Measurements from ENCODE around the gene KCNH4. TPM values are rescaled to one million over a fixed set of nuclear protein-coding genes. Genes with fewer than 3 reads are reported as not detected.

The KCNH4 gene
- total RNA-seq, 1 experiment from 2014 or later = not detected

GRCh38 chr17:42129109-42129837, 51.7 kb downstream of the KCNH4 start:
- Histone ChIP-seq H3K9me2 (ENCODE audit: insufficient read depth) (no peaks in the 10 kb centered on the region), H3K36me3 (ENCODE audit: control insufficient read depth in 1 of 2, insufficient read depth in 2 of 2, low read length in 2 of 2) (peaks cover 29 to 45% of the 10 kb centered on the region in 2 experiments; a peak in 3 of 4 replicates), H3K9ac (ENCODE audit: low read length) (no peak overlapping the region), H3K27me3 (ENCODE audit: insufficient read depth, low read length) (no peaks in the 10 kb centered on the region), H4K20me1 (ENCODE audit: insufficient read depth) (no peaks in the 10 kb centered on the region), H2AFZ (ENCODE audit: low read depth, low read length, poor library complexity, severe bottlenecking) (no peak overlapping the region), H3K4me2 (ENCODE audit: low read length) (no peak overlapping the region), H3K4me1 (ENCODE audit: control insufficient read depth in 1 of 2, insufficient read depth in 2 of 2, low read length in 2 of 2) (no peaks in the 10 kb centered on the region), H3K4me3 (replicated peaks in 1 of 2; ENCODE audit: low read depth in 1 of 2, low read length in 2 of 2) (no peak overlapping the region), H3K27ac (ENCODE audit: low read depth, low read length) (no peak overlapping the region), H3K79me2 (ENCODE audit: insufficient read depth, low read length) (peaks cover 42% of the 10 kb centered on the region), H3K9me3 (ENCODE audit: control insufficient read depth in 1 of 2, insufficient read depth in 1 of 2, low read depth in 1 of 2, low read length in 2 of 2) (no peaks in the 10 kb centered on the region)
- intact Hi-C loops (cut with micrococcal nuclease) = no loop called here
- BruUV-seq (replicated peaks) = no TSS peak
- TF ChIP-seq SRF (IDR thresholded peaks at IDR 0.05; ENCODE audit: low read depth) = no peak
- no peak for TF ChIP-seq RAD21 (IDR thresholded peaks at IDR 0.05; ENCODE audit: low read depth)
- no peak for TF ChIP-seq MAX (IDR thresholded peaks at IDR 0.05)
- no peak for TF ChIP-seq YY1 (IDR thresholded peaks at IDR 0.05; ENCODE audit: extremely low read depth, insufficient replicate concordance, low read depth, low read length)
- TF ChIP-seq FOSL1 (IDR thresholded peaks at IDR 0.05; ENCODE audit: low read depth) = no peak
- TF ChIP-seq JUND (IDR thresholded peaks at IDR 0.05) = no peak
- TF ChIP-seq EGR1 (IDR thresholded peaks at IDR 0.05; ENCODE audit: low read depth) = no peak
- no peak for TF ChIP-seq ZFX (IDR thresholded peaks at IDR 0.05)
- no peak for TF ChIP-seq SIN3A (IDR thresholded peaks at IDR 0.05; ENCODE audit: low read depth)
- TF ChIP-seq, protein P1, sequence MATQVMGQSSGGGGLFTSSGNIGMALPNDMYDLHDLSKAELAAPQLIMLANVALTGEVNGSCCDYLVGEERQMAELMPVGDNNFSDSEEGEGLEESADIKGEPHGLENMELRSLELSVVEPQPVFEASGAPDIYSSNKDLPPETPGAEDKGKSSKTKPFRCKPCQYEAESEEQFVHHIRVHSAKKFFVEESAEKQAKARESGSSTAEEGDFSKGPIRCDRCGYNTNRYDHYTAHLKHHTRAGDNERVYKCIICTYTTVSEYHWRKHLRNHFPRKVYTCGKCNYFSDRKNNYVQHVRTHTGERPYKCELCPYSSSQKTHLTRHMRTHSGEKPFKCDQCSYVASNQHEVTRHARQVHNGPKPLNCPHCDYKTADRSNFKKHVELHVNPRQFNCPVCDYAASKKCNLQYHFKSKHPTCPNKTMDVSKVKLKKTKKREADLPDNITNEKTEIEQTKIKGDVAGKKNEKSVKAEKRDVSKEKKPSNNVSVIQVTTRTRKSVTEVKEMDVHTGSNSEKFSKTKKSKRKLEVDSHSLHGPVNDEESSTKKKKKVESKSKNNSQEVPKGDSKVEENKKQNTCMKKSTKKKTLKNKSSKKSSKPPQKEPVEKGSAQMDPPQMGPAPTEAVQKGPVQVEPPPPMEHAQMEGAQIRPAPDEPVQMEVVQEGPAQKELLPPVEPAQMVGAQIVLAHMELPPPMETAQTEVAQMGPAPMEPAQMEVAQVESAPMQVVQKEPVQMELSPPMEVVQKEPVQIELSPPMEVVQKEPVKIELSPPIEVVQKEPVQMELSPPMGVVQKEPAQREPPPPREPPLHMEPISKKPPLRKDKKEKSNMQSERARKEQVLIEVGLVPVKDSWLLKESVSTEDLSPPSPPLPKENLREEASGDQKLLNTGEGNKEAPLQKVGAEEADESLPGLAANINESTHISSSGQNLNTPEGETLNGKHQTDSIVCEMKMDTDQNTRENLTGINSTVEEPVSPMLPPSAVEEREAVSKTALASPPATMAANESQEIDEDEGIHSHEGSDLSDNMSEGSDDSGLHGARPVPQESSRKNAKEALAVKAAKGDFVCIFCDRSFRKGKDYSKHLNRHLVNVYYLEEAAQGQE (IDR thresholded peaks at IDR 0.05; ENCODE audit: low read depth) = no peak
- no peak for TF ChIP-seq CTCF (IDR thresholded peaks at IDR 0.05 in 2 of 3, conservative IDR thresholded peaks at IDR 0.05 in 1 of 3; ENCODE audit: borderline replicate concordance in 1 of 3, insufficient read depth in 1 of 3, low read depth in 2 of 3, low read length in 2 of 3)
- TF ChIP-seq, protein P2, sequence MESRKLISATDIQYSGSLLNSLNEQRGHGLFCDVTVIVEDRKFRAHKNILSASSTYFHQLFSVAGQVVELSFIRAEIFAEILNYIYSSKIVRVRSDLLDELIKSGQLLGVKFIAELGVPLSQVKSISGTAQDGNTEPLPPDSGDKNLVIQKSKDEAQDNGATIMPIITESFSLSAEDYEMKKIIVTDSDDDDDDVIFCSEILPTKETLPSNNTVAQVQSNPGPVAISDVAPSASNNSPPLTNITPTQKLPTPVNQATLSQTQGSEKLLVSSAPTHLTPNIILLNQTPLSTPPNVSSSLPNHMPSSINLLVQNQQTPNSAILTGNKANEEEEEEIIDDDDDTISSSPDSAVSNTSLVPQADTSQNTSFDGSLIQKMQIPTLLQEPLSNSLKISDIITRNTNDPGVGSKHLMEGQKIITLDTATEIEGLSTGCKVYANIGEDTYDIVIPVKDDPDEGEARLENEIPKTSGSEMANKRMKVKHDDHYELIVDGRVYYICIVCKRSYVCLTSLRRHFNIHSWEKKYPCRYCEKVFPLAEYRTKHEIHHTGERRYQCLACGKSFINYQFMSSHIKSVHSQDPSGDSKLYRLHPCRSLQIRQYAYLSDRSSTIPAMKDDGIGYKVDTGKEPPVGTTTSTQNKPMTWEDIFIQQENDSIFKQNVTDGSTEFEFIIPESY (IDR thresholded peaks at IDR 0.05; ENCODE audit: extremely low read depth, insufficient replicate concordance, low read length) = no peak
- TF ChIP-seq SP1 (IDR thresholded peaks at IDR 0.05; ENCODE audit: low read depth) = no peak
- TF ChIP-seq ELF1 (IDR thresholded peaks at IDR 0.05; ENCODE audit: borderline replicate concordance, low read depth) = no peak
- no peak for TF ChIP-seq EZH2phosphoT487 (IDR thresholded peaks at IDR 0.05; ENCODE audit: borderline replicate concordance)
- TF ChIP-seq POLR2AphosphoS5 (IDR thresholded peaks at IDR 0.05; ENCODE audit: low read depth, low read length) = no peak
- TF ChIP-seq CBX3 (IDR thresholded peaks at IDR 0.05; ENCODE audit: low read depth) = no peak
- TF ChIP-seq TCF7L2 (IDR thresholded peaks at IDR 0.05; ENCODE audit: borderline replicate concordance, extremely low read depth, insufficient read depth, insufficient read length) = no peak
- ChIA-PET CTCF (no interaction called here), POLR2A (no interaction called here), RAD21 (ENCODE audit: low non-redundant PET in 1 of 2, low total read pairs in 2 of 2, uncharacterized antibody in 2 of 2, unreplicated experiment in 2 of 2) (no interaction called here)
- DNase-seq (ENCODE audit: low read depth, low spot score) (no peak), ATAC-seq (no peak)

Data from HCT116 (cell line).